HepG2 (cell line): ENCODE results near the gene PRKN. TPM values are rescaled to one million over a fixed set of nuclear protein-coding genes. Genes with fewer than 3 reads are reported as not detected.

Source experiments
- ATAC-seq: fragments of 200-7000 bp; cut with Tn5 transposase; 3 replicates; pipeline ENCODE4 v1.9.1; 2020; ENCODE audit warnings: mild to moderate bottlenecking, moderate library complexity
- BruUV-seq: library from RNA; stranded (reverse); fragments of 400-500 nt; replicated peaks from 2 replicates; lab custom pipeline; 2021; lab: Mats Ljungman, UMichigan
- CTCF ChIA-PET: fragments of 300-600 bp; formaldehyde crosslinking; extraction: SDS; loops from one replicate; lab custom pipeline; 2021; ENCODE audit warnings: low total read pairs, inconsistent platforms, low intra/inter-chr PET ratio; lab: Yijun Ruan, JAX
- POLR2A ChIA-PET: fragments of 350-600 bp; sonication (Branson Sonifier 250); formaldehyde crosslinking; loops from one replicate; lab custom pipeline; 2020; ENCODE audit warnings: antibody characterized with exemption, inconsistent platforms; lab: Yijun Ruan, JAX
- DNase-seq: peaks from one replicate; pipeline ENCODE4 v3.0.0-alpha.2; 2015; ENCODE audit warnings: low spot score
- FAIRE-seq: peaks from 3 replicates; lab custom pipeline; 2011; peaks lifted over from hg19 to GRCh38; lab: Jason Lieb, UNC
- H2AFZ ChIP-seq: one replicate; pipeline ENCODE4 v1.6.1; 2011; ENCODE audit warnings: low read length, inconsistent platforms
- H3K27ac ChIP-seq: fragments of 300-600 bp; 3 replicates; pipeline ENCODE4 v1.8.0; 2011; ENCODE audit warnings: mixed run types, mild to moderate bottlenecking, mixed read lengths, low read length, inconsistent platforms; ENCODE audit not compliant: insufficient read depth; ENCODE audit errors: extremely low read length
- H3K27me3 ChIP-seq, 2 experiments: fragments of 200-600 bp in 1 of 2; 2 replicates in 1 of 2; 3 replicates in 1 of 2; pipeline versions ENCODE4 v1.6.0 to v1.8.0; 2011; ENCODE audit warnings: low read length in 2 of 2, mild to moderate bottlenecking in 2 of 2, moderate library complexity in 2 of 2, inconsistent platforms in 1 of 2; ENCODE audit not compliant: insufficient read depth in 2 of 2, control insufficient read depth in 1 of 2
- H3K36me3 ChIP-seq, 2 experiments: fragments of 200-600 bp in 1 of 2; replicated peaks in 1 of 2; 2 replicates in 1 of 2; 3 replicates in 1 of 2; pipeline versions ENCODE4 v1.5.1 to v1.8.0; 2011; ENCODE audit warnings: low read length in 2 of 2, inconsistent platforms in 1 of 2; ENCODE audit not compliant: insufficient read depth in 2 of 2, control insufficient read depth in 1 of 2
- H3K4me1 ChIP-seq: 2 replicates; pipeline ENCODE4 v1.5.1; 2012; ENCODE audit warnings: low read length, inconsistent platforms; ENCODE audit not compliant: insufficient read depth
- H3K4me2 ChIP-seq: 2 replicates; pipeline ENCODE4 v1.6.0; 2011; ENCODE audit warnings: low read depth, low read length, inconsistent platforms
- H3K4me3 ChIP-seq, 3 experiments: fragments of 200-600 bp in 1 of 3; sonication (generic), shearing (Covaris generic) in 1 of 3; replicated peaks in 1 of 3; 2 replicates each; pipeline ENCODE4 v1.5.1; 2011 to 2016; ENCODE audit warnings: low read length in 3 of 3, inconsistent platforms in 2 of 3, low read depth in 2 of 3, mild to moderate bottlenecking in 2 of 3, control low read depth in 1 of 3, mixed read lengths in 1 of 3; ENCODE audit not compliant: insufficient read depth in 1 of 3
- H3K79me2 ChIP-seq: one replicate; pipeline ENCODE4 v1.6.1; 2011; ENCODE audit warnings: low read length, inconsistent platforms; ENCODE audit not compliant: insufficient read depth
- H3K9ac ChIP-seq: 2 replicates; pipeline ENCODE4 v1.6.0; 2011; ENCODE audit warnings: mild to moderate bottlenecking, low read depth, low read length, inconsistent platforms; ENCODE audit not compliant: insufficient read depth
- H3K9me3 ChIP-seq: 2 replicates; pipeline ENCODE4 v1.5.1; 2012; ENCODE audit warnings: mild to moderate bottlenecking, low read length
- H4K20me1 ChIP-seq: 2 replicates; pipeline ENCODE4 v1.6.0; 2011; ENCODE audit warnings: inconsistent platforms, mild to moderate bottlenecking, low read length, moderate library complexity; ENCODE audit not compliant: insufficient read depth
- GTF2F1 ChIP-seq: fragments of 150-350 bp; IDR thresholded peaks from 2 replicates; pipeline ENCODE4 v1.6.1; 2014; ENCODE audit warnings: low read length
- NBN ChIP-seq: fragments of 450-650 bp; conservative IDR thresholded peaks from 2 replicates; pipeline ENCODE4 v1.6.1; 2017
- PHF5A ChIP-seq: IDR thresholded peaks from one replicate; pipeline ENCODE4 v1.6.1; 2018; ENCODE audit warnings: low read depth, missing genetic modification reagents; ENCODE audit not compliant: unreplicated experiment
- ZNF12 ChIP-seq: sonication (generic); formaldehyde crosslinking; IDR thresholded peaks from 2 replicates; pipeline ENCODE4 v1.5.0; 2020; ENCODE audit warnings: missing genetic modification reagents
- ZNF121 ChIP-seq: sonication (generic); formaldehyde crosslinking; IDR thresholded peaks from 2 replicates; pipeline ENCODE4 v1.5.0; 2020; ENCODE audit warnings: mild to moderate bottlenecking, missing genetic modification reagents
- ZNF788 ChIP-seq: sonication (generic); formaldehyde crosslinking; IDR thresholded peaks from 2 replicates; pipeline ENCODE4 v1.5.0; 2020; ENCODE audit warnings: mild to moderate bottlenecking, missing genetic modification reagents, borderline replicate concordance
- WGBS: methylation state at CpG from one replicate; pipeline ENCODE4 v1.1.6; 2017; ENCODE audit warnings: low lambda C conversion rate; 5-methylcytosine and 5-hydroxymethylcytosine counted together
- in situ Hi-C: cut with HindIII; loops from 2 replicates; pipeline ENCODE4 v1.10.0; 2017; ENCODE audit warnings: low pct_unique_long_range_greater_than_20kb; ENCODE audit not compliant: extremely low pct_ligation_motif_present
- intact Hi-C: fragments of 100-400 bp; cut with micrococcal nuclease; formaldehyde crosslinking; loops from one replicate; pipeline ENCODE4 v1.10.0; 2022; ENCODE audit not compliant: unreplicated experiment
- polyA plus RNA-seq, 8 experiments: library from polyadenylated mRNA; depleted of rRNA in 3 of 8; stranded (reverse) in 7 of 8; unstranded in 1 of 8; fragments of >200 nt; fragmentation: Illumina TruSeq in 4 of 8; extraction: Trizol in 4 of 8; gene quantifications; 2 replicates each; pipeline versions ENCODE4 v1.2.1 to v1.2.3, GENCODE V29; 2011 to 2016; ENCODE audit warnings: low read depth in 4 of 8, missing spikeins in 1 of 8, mixed read lengths in 1 of 8; ENCODE audit not compliant: insufficient read depth in 1 of 8
- total RNA-seq, 5 experiments: library from RNA; depleted of rRNA; stranded (reverse); fragments of >200 nt; fragmentation: Illumina TruSeq; extraction: Trizol; gene quantifications; 2 replicates each; pipeline ENCODE4 v1.2.3, GENCODE V29; 2016; ENCODE audit warnings: low read depth in 1 of 5
- TF ChIP-seq, protein P1 (sequence below), 2 experiments: fragments of 450-650 bp in 1 of 2; sonication (generic) in 1 of 2; formaldehyde crosslinking; IDR thresholded peaks; 2 replicates each; pipeline versions ENCODE4 v1.5.0 to v1.8.0; 2020 to 2022; ENCODE audit warnings: mild to moderate bottlenecking in 1 of 2, missing genetic modification reagents in 1 of 2
- TF ChIP-seq, protein P2 (sequence below): sonication (generic); formaldehyde crosslinking; IDR thresholded peaks from 2 replicates; pipeline ENCODE4 v1.4.0; 2020; ENCODE audit warnings: missing genetic modification reagents
- TF ChIP-seq, protein P3 (sequence below): sonication (generic); formaldehyde crosslinking; IDR thresholded peaks from 2 replicates; pipeline ENCODE4 v1.4.0; 2020; ENCODE audit warnings: missing genetic modification reagents, borderline replicate concordance

The PRKN gene
- total and polyA plus RNA-seq, 2 of the 13 experiments (the other 11 are each of a cell fraction or from before 2014, with no cell fraction given), result 0.31 to 0.44 TPM

DNA sequence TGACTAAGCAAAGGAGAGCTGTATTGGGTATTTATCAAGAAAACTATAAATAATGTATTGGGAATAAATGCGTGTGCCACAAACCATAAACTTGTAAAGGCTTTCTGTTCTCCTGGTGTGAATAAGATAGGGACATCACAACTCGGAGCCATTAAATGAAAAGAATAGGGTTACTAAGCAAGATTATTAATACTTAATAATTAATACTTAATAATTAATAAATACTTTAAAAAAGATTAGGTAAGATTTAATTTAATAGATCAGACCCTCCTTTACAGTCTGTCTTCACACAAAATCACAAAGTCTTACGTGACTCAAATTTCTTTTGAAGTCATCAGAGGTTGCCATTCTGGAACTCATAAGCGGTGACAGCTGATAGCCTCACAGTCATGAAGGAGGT, 648.9 kb downstream of the PRKN start:
- intact Hi-C loops, result no loop called here
- H3K9me3 ChIP-seq, result no peaks in the 10 kb centered on the region
- DNase-seq (no peak), ATAC-seq (no peak)
- no peak overlapping the region for H3K9ac ChIP-seq
- no peak overlapping the region for H3K27ac ChIP-seq
- H3K4me3 ChIP-seq, result no peak overlapping the region
- ChIA-PET CTCF (no interaction called here), POLR2A (no interaction called here)
- H3K79me2 ChIP-seq, result no peaks in the 10 kb centered on the region
- H3K36me3 ChIP-seq, result no peaks in the 10 kb centered on the region
- H2AFZ ChIP-seq, result no peak overlapping the region
- no peaks in the 10 kb centered on the region for H4K20me1 ChIP-seq
- no peaks in the 10 kb centered on the region for H3K4me1 ChIP-seq
- TF ChIP-seq ZNF788 (CRISPR knock-in tag), result no peak
- TF ChIP-seq, all 625 proteins: peak for 0
- BruUV-seq, result no TSS peak
- Histone ChIP-seq H3K27me3 (no peaks in the 10 kb centered on the region), H3K4me2 (no peak overlapping the region)
- in situ Hi-C loops, result no loop called here
- WGBS, result 24% methylated on average over 4 of the region's 4 CpGs
- no peak for FAIRE-seq

DNA sequence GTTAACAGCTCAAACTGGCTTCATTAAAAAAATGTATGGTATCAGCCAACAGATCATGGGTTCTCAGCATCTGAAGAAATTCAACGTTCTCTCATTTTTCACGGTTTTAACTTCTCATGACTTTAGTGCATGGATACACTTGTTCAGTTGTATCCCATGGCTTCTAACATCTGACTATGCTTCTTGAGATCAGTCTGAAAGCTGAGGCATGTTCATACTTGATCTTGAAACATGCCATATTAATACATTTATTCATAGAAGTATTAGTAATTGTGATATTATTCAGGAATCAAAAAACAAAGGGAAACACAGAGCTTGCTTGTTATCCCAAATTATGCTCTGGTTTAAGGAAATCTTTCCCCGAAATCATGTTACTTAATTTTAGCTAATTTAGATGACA, 649.4 kb downstream of the PRKN start:
- in situ Hi-C loops, result no loop called here
- TF ChIP-seq, protein P1, sequence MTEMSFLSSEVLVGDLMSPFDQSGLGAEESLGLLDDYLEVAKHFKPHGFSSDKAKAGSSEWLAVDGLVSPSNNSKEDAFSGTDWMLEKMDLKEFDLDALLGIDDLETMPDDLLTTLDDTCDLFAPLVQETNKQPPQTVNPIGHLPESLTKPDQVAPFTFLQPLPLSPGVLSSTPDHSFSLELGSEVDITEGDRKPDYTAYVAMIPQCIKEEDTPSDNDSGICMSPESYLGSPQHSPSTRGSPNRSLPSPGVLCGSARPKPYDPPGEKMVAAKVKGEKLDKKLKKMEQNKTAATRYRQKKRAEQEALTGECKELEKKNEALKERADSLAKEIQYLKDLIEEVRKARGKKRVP (CRISPR knock-in tag; IDR thresholded peaks at IDR 0.05), result no peak
- TF ChIP-seq GTF2F1, result no peak
- no peak for TF ChIP-seq NBN
- no peak for TF ChIP-seq PHF5A (CRISPR knock-in tag)
- no peak for TF ChIP-seq ZNF12 (CRISPR knock-in tag)
- TF ChIP-seq, protein P2, sequence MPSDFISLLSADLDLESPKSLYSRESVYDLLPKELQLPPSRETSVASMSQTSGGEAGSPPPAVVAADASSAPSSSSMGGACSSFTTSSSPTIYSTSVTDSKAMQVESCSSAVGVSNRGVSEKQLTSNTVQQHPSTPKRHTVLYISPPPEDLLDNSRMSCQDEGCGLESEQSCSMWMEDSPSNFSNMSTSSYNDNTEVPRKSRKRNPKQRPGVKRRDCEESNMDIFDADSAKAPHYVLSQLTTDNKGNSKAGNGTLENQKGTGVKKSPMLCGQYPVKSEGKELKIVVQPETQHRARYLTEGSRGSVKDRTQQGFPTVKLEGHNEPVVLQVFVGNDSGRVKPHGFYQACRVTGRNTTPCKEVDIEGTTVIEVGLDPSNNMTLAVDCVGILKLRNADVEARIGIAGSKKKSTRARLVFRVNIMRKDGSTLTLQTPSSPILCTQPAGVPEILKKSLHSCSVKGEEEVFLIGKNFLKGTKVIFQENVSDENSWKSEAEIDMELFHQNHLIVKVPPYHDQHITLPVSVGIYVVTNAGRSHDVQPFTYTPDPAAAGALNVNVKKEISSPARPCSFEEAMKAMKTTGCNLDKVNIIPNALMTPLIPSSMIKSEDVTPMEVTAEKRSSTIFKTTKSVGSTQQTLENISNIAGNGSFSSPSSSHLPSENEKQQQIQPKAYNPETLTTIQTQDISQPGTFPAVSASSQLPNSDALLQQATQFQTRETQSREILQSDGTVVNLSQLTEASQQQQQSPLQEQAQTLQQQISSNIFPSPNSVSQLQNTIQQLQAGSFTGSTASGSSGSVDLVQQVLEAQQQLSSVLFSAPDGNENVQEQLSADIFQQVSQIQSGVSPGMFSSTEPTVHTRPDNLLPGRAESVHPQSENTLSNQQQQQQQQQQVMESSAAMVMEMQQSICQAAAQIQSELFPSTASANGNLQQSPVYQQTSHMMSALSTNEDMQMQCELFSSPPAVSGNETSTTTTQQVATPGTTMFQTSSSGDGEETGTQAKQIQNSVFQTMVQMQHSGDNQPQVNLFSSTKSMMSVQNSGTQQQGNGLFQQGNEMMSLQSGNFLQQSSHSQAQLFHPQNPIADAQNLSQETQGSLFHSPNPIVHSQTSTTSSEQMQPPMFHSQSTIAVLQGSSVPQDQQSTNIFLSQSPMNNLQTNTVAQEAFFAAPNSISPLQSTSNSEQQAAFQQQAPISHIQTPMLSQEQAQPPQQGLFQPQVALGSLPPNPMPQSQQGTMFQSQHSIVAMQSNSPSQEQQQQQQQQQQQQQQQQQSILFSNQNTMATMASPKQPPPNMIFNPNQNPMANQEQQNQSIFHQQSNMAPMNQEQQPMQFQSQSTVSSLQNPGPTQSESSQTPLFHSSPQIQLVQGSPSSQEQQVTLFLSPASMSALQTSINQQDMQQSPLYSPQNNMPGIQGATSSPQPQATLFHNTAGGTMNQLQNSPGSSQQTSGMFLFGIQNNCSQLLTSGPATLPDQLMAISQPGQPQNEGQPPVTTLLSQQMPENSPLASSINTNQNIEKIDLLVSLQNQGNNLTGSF (CRISPR knock-in tag), result no peak
- TF ChIP-seq, protein P3, sequence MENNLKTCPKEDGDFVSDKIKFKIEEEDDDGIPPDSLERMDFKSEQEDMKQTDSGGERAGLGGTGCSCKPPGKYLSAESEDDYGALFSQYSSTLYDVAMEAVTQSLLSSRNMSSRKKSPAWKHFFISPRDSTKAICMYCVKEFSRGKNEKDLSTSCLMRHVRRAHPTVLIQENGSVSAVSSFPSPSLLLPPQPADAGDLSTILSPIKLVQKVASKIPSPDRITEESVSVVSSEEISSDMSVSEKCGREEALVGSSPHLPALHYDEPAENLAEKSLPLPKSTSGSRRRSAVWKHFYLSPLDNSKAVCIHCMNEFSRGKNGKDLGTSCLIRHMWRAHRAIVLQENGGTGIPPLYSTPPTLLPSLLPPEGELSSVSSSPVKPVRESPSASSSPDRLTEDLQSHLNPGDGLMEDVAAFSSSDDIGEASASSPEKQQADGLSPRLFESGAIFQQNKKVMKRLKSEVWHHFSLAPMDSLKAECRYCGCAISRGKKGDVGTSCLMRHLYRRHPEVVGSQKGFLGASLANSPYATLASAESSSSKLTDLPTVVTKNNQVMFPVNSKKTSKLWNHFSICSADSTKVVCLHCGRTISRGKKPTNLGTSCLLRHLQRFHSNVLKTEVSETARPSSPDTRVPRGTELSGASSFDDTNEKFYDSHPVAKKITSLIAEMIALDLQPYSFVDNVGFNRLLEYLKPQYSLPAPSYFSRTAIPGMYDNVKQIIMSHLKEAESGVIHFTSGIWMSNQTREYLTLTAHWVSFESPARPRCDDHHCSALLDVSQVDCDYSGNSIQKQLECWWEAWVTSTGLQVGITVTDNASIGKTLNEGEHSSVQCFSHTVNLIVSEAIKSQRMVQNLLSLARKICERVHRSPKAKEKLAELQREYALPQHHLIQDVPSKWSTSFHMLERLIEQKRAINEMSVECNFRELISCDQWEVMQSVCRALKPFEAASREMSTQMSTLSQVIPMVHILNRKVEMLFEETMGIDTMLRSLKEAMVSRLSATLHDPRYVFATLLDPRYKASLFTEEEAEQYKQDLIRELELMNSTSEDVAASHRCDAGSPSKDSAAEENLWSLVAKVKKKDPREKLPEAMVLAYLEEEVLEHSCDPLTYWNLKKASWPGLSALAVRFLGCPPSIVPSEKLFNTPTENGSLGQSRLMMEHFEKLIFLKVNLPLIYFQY (CRISPR knock-in tag), result no peak
- no peak for TF ChIP-seq ZNF121 (CRISPR knock-in tag)

More for the DNA sequence above, 649.4 kb downstream of the PRKN start:
- Histone ChIP-seq H3K4me2 (no peak overlapping the region), H3K9me3 (no peaks in the 10 kb centered on the region), H3K79me2 (no peaks in the 10 kb centered on the region), H3K27ac (no peak overlapping the region), H2AFZ (no peak overlapping the region), H3K4me1 (no peaks in the 10 kb centered on the region), H3K27me3 (no peaks in the 10 kb centered on the region), H3K4me3 (no peak overlapping the region), H4K20me1 (no peaks in the 10 kb centered on the region), H3K36me3 (no peaks in the 10 kb centered on the region), H3K9ac (no peak overlapping the region)
- DNase-seq (no peak), ATAC-seq (no peak), FAIRE-seq (no peak)
- WGBS, result 34% methylated on average over 3 of the region's 3 CpGs
- intact Hi-C loops, result no loop called here
- no TSS peak for BruUV-seq
- CTCF ChIA-PET, result no interaction called here
- POLR2A ChIA-PET, result no interaction called here
